SJCRH30 (cell line): ENCODE measurements around the gene KCTD1. TPM values are rescaled to one million over a fixed set of nuclear protein-coding genes. Genes with fewer than 3 reads are reported as not detected.
A peak's percentile ranks its signal among the peaks of the same experiment; 100 is the strongest.

Source experiments
- DNase-seq, 2 experiments: peaks; one replicate each; pipeline ENCODE4 v3.0.0-alpha.2; 2015 to 2020
- H3K27ac ChIP-seq: fragments of 250-450 bp; sonication (Bioruptor Pico); 2 replicates; pipeline ENCODE4 v1.5.1; 2020; ENCODE audit warnings: mild to moderate bottlenecking, moderate library complexity
- H3K27me3 ChIP-seq: fragments of 250-450 bp; sonication (Bioruptor Pico); 2 replicates; pipeline ENCODE4 v1.5.1; 2020; ENCODE audit warnings: mild to moderate bottlenecking, moderate library complexity
- H3K36me3 ChIP-seq: fragments of 250-450 bp; sonication (Bioruptor Pico); 2 replicates; pipeline ENCODE4 v1.5.1; 2020; ENCODE audit warnings: mild to moderate bottlenecking, moderate library complexity
- H3K4me1 ChIP-seq: fragments of 250-450 bp; sonication (Bioruptor Pico); 2 replicates; pipeline ENCODE4 v1.5.1; 2020; ENCODE audit warnings: mild to moderate bottlenecking, moderate library complexity
- H3K4me3 ChIP-seq: fragments of 250-450 bp; sonication (Bioruptor Pico); 2 replicates; pipeline ENCODE4 v1.5.1; 2020; ENCODE audit warnings: mild to moderate bottlenecking, moderate library complexity
- H3K9me3 ChIP-seq: fragments of 250-450 bp; sonication (Bioruptor Pico); replicated peaks from 2 replicates; pipeline ENCODE4 v1.5.1; 2020; ENCODE audit warnings: mild to moderate bottlenecking, moderate library complexity
- total RNA-seq: library from RNA; depleted of rRNA; stranded (reverse); fragments of >200 nt; shearing (Covaris generic); gene quantifications from 2 replicates; pipeline ENCODE4 v1.2.3, GENCODE V29; 2014

KCTD1 gene
- total RNA-seq, 1 experiment from 2014 or later = 9.7 TPM

- Histone ChIP-seq H3K27ac (no peak overlapping the region), H3K4me1 (no peaks in the 10 kb centered on the region), H3K27me3 (no peaks in the 10 kb centered on the region), H3K36me3 (no peaks in the 10 kb centered on the region), H3K4me3 (no peak overlapping the region), H3K9me3 (no peaks in the 10 kb centered on the region)
- no peak for DNase-seq
Measured at GRCh38 chr18:26556573-26556972, 8.2 kb upstream of the KCTD1 start.

- Histone ChIP-seq H3K4me1 (no peaks in the 10 kb centered on the region), H3K4me3 (no peak overlapping the region), H3K27ac (no peak overlapping the region), H3K27me3 (no peaks in the 10 kb centered on the region), H3K36me3 (no peaks in the 10 kb centered on the region), H3K9me3 (no peaks in the 10 kb centered on the region)
- no peak for DNase-seq
Measured at GRCh38 chr18:26555804-26556553, 7.6 kb upstream of the KCTD1 start.

- H3K36me3 ChIP-seq = no peaks in the 10 kb centered on the region
- H3K4me1 ChIP-seq = no peaks in the 10 kb centered on the region
- DNase-seq = no peak
- no peaks in the 10 kb centered on the region for H3K9me3 ChIP-seq
- H3K27me3 ChIP-seq = no peaks in the 10 kb centered on the region
- no peak overlapping the region for H3K4me3 ChIP-seq
- H3K27ac ChIP-seq = no peak overlapping the region
Measured at GRCh38 chr18:26553943-26554342, 5.6 kb upstream of the KCTD1 start.

- Histone ChIP-seq H3K27ac (no peak overlapping the region), H3K4me1 (no peaks in the 10 kb centered on the region), H3K36me3 (no peaks in the 10 kb centered on the region), H3K4me3 (no peak overlapping the region), H3K9me3 (no peaks in the 10 kb centered on the region), H3K27me3 (no peaks in the 10 kb centered on the region)
- no peak for DNase-seq
Measured at GRCh38 chr18:26551695-26552081, 3.3 kb upstream of the KCTD1 start.

- no peak for DNase-seq
- H3K36me3 ChIP-seq = no peaks in the 10 kb centered on the region
- no peaks in the 10 kb centered on the region for H3K9me3 ChIP-seq
- no peaks in the 10 kb centered on the region for H3K27me3 ChIP-seq
- H3K27ac ChIP-seq = no peak overlapping the region
- no peak overlapping the region for H3K4me3 ChIP-seq
- no peaks in the 10 kb centered on the region for H3K4me1 ChIP-seq
Measured at GRCh38 chr18:26550998-26551694, 2.8 kb upstream of the KCTD1 start.

- DNase-seq = peak; percentile 65 to 71
- no peaks in the 10 kb centered on the region for H3K36me3 ChIP-seq
- H3K4me3 ChIP-seq = peak overlapping the region; percentile 72
- H3K27me3 ChIP-seq = no peaks in the 10 kb centered on the region
- no peaks in the 10 kb centered on the region for H3K4me1 ChIP-seq
- no peaks in the 10 kb centered on the region for H3K9me3 ChIP-seq
- H3K27ac ChIP-seq = peak overlapping the region; percentile 23; the same call in 1 of the 2 replicates
Measured at GRCh38 chr18:26549263-26550094, 1.1 kb upstream of the KCTD1 start.

GRCh38 chr18:26547646-26548414, 523 bp downstream of the KCTD1 start:
- H3K9me3 ChIP-seq = no peaks in the 10 kb centered on the region
- no peaks in the 10 kb centered on the region for H3K27me3 ChIP-seq
- H3K27ac ChIP-seq = no peak overlapping the region; the same call in 1 of the 2 replicates
- peak in 1 of 2 experiments; percentile 4 for DNase-seq
- peak overlapping the region; percentile 72 for H3K4me3 ChIP-seq
- no peaks in the 10 kb centered on the region for H3K4me1 ChIP-seq
- no peaks in the 10 kb centered on the region for H3K36me3 ChIP-seq

- H3K27me3 ChIP-seq = no peaks in the 10 kb centered on the region
- no peaks in the 10 kb centered on the region for H3K4me1 ChIP-seq
- H3K9me3 ChIP-seq = no peaks in the 10 kb centered on the region
- no peak overlapping the region for H3K27ac ChIP-seq
- H3K4me3 ChIP-seq = no peak overlapping the region
- DNase-seq = no peak
- H3K36me3 ChIP-seq = no peaks in the 10 kb centered on the region
Measured at GRCh38 chr18:26546875-26547645, 1.3 kb downstream of the KCTD1 start.

GRCh38 chr18:26546170-26546874, 2.0 kb downstream of the KCTD1 start:
- no peaks in the 10 kb centered on the region for H3K4me1 ChIP-seq
- no peak for DNase-seq
- no peak overlapping the region for H3K27ac ChIP-seq
- H3K36me3 ChIP-seq = no peaks in the 10 kb centered on the region
- no peak overlapping the region for H3K4me3 ChIP-seq
- H3K9me3 ChIP-seq = no peaks in the 10 kb centered on the region
- H3K27me3 ChIP-seq = no peaks in the 10 kb centered on the region

- no peaks in the 10 kb centered on the region for H3K4me1 ChIP-seq
- no peaks in the 10 kb centered on the region for H3K9me3 ChIP-seq
- no peaks in the 10 kb centered on the region for H3K27me3 ChIP-seq
- no peaks in the 10 kb centered on the region for H3K36me3 ChIP-seq
- no peak overlapping the region for H3K4me3 ChIP-seq
- no peak overlapping the region for H3K27ac ChIP-seq
- no peak for DNase-seq
Measured at GRCh38 chr18:26545335-26546123, 2.8 kb downstream of the KCTD1 start.

GRCh38 chr18:26544451-26544850, 3.9 kb downstream of the KCTD1 start:
- DNase-seq = no peak
- no peaks in the 10 kb centered on the region for H3K27me3 ChIP-seq
- no peaks in the 10 kb centered on the region for H3K36me3 ChIP-seq
- H3K4me1 ChIP-seq = no peaks in the 10 kb centered on the region
- H3K4me3 ChIP-seq = no peak overlapping the region
- H3K27ac ChIP-seq = no peak overlapping the region
- no peaks in the 10 kb centered on the region for H3K9me3 ChIP-seq

GRCh38 chr18:26543373-26543772, 5.0 kb downstream of the KCTD1 start:
- Histone ChIP-seq H3K9me3 (no peaks in the 10 kb centered on the region), H3K27me3 (no peaks in the 10 kb centered on the region), H3K4me3 (no peak overlapping the region)

More at GRCh38 chr18:26543373-26543772, 5.0 kb downstream of the KCTD1 start:
- Histone ChIP-seq H3K36me3 (no peaks in the 10 kb centered on the region), H3K4me1 (no peaks in the 10 kb centered on the region), H3K27ac (no peak overlapping the region)
- DNase-seq = no peak
